ENCODE measurements around the gene FBXO2. TPM values are rescaled to one million over a fixed set of nuclear protein-coding genes. Genes with fewer than 3 reads are reported as not detected.

FBXO2 gene
- total RNA-seq, 4 donors from 2014 or later, result 0.82 to 3.7 TPM; not detected in 2

- no peaks in the 10 kb centered on the region for H3K9me3 ChIP-seq
- DNase-seq, result no peak
- in situ Hi-C loops (cut with MboI; ENCODE audit: low pct_ligation_motif_present in 1 of 4, low pct_unique_long_range_greater_than_20kb in 1 of 4, low sequenced_read_pairs in 3 of 4), result loop anchor here (10.0 to 25.0 kb wide), 5 partner anchors 311 to 611 kb away; partner anchors contain the start of gene MASP2 (in 2 of the 4)
- no peak overlapping the region for H3K27ac ChIP-seq
- intact Hi-C loops (cut with DNase I; ENCODE audit: low total_unique reads), result no loop called here
- no peak for TF ChIP-seq CTCF (IDR thresholded peaks at IDR 0.05)
- TF ChIP-seq POLR2AphosphoS5 (IDR thresholded peaks at IDR 0.05), result no peak
- TF ChIP-seq POLR2A (IDR thresholded peaks at IDR 0.05), result no peak
- TF ChIP-seq EP300 (IDR thresholded peaks at IDR 0.05; ENCODE audit: low read depth), result no peak
- 53% methylated on average over 6 of the region's 6 CpGs; no CpG with 5 or more reads in 1 of the 2 donors for WGBS, 2 donors (ENCODE audit: low coverage in 1 of 2)
- peaks cover 49% of the 10 kb centered on the region for H3K27me3 ChIP-seq
- H3K4me3 ChIP-seq, result no peak overlapping the region
- H3K36me3 ChIP-seq, result no peaks in the 10 kb centered on the region
- H3K4me1 ChIP-seq, result peaks cover 11 to 29% (median 24%) of the 10 kb centered on the region in 4 donors
These were observed 6.2 kb downstream of the FBXO2 start for GRCh38 chr1:11648039-11648438.

GRCh38 chr1:11647333-11647732 is 6.9 kb downstream of the FBXO2 start:
- WGBS, 2 donors (ENCODE audit: low coverage in 1 of 2), result 83% methylated on average over 7 of the region's 7 CpGs; no CpG with 5 or more reads in 1 of the 2 donors
- no peak for DNase-seq
- peaks cover 11 to 29% (median 24%) of the 10 kb centered on the region in 4 donors for H3K4me1 ChIP-seq
- no peaks in the 10 kb centered on the region for H3K9me3 ChIP-seq
- no peak overlapping the region for H3K27ac ChIP-seq
- H3K27me3 ChIP-seq, result peaks cover 49% of the 10 kb centered on the region
- H3K4me3 ChIP-seq, result no peak overlapping the region
- intact Hi-C loops (cut with DNase I; ENCODE audit: low total_unique reads) (no loop called here), in situ Hi-C loops (cut with MboI; ENCODE audit: low pct_ligation_motif_present in 1 of 4, low pct_unique_long_range_greater_than_20kb in 1 of 4, low sequenced_read_pairs in 3 of 4) (loop anchor here (10.0 to 25.0 kb wide), 5 partner anchors 310 to 610 kb away; partner anchors contain the start of gene MASP2 (in 2 of the 4))
- no peaks in the 10 kb centered on the region for H3K36me3 ChIP-seq
- TF ChIP-seq EP300 (IDR thresholded peaks at IDR 0.05; ENCODE audit: low read depth) (no peak), POLR2A (IDR thresholded peaks at IDR 0.05) (no peak), CTCF (IDR thresholded peaks at IDR 0.05) (no peak), POLR2AphosphoS5 (IDR thresholded peaks at IDR 0.05) (no peak)

- no peak overlapping the region for H3K4me3 ChIP-seq
- H3K27me3 ChIP-seq, result peaks cover 48% of the 10 kb centered on the region
- H3K4me1 ChIP-seq, result peaks cover 11 to 29% (median 24%) of the 10 kb centered on the region in 4 donors
- no peaks in the 10 kb centered on the region for H3K9me3 ChIP-seq
- in situ Hi-C loops (cut with MboI; ENCODE audit: low pct_ligation_motif_present in 1 of 4, low pct_unique_long_range_greater_than_20kb in 1 of 4, low sequenced_read_pairs in 3 of 4) (loop anchor here (10.0 to 25.0 kb wide), 5 partner anchors 309 to 609 kb away; partner anchors contain the start of gene MASP2 (in 2 of the 4)), intact Hi-C loops (cut with DNase I; ENCODE audit: low total_unique reads) (no loop called here)
- 77% methylated on average over 9 of the region's 9 CpGs; no CpG with 5 or more reads in 1 of the 2 donors for WGBS, 2 donors (ENCODE audit: low coverage in 1 of 2)
- no peak for DNase-seq
- no peak overlapping the region for H3K27ac ChIP-seq
- no peaks in the 10 kb centered on the region for H3K36me3 ChIP-seq
- no peak for TF ChIP-seq POLR2A (IDR thresholded peaks at IDR 0.05)
- TF ChIP-seq EP300 (IDR thresholded peaks at IDR 0.05; ENCODE audit: low read depth), result no peak
- TF ChIP-seq CTCF (IDR thresholded peaks at IDR 0.05), result no peak
- no peak for TF ChIP-seq POLR2AphosphoS5 (IDR thresholded peaks at IDR 0.05)
These were observed 7.9 kb downstream of the FBXO2 start for GRCh38 chr1:11646317-11646716.

- in situ Hi-C loops (cut with MboI; ENCODE audit: low pct_ligation_motif_present in 1 of 4, low pct_unique_long_range_greater_than_20kb in 1 of 4, low sequenced_read_pairs in 3 of 4) (loop anchor here (10.0 to 25.0 kb wide), 5 partner anchors 308 to 608 kb away; partner anchors contain the start of gene MASP2 (in 2 of the 4)), intact Hi-C loops (cut with DNase I; ENCODE audit: low total_unique reads) (no loop called here)
- Histone ChIP-seq H3K27me3 (peaks cover 43% of the 10 kb centered on the region), H3K9me3 (no peaks in the 10 kb centered on the region), H3K4me1 (peaks cover 10 to 29% (median 24%) of the 10 kb centered on the region in 4 donors), H3K36me3 (no peaks in the 10 kb centered on the region), H3K27ac (no peak overlapping the region), H3K4me3 (no peak overlapping the region)
- peak; percentile 82 for DNase-seq
- TF ChIP-seq POLR2A (IDR thresholded peaks at IDR 0.05) (no peak), CTCF (IDR thresholded peaks at IDR 0.05) (peak; percentile 56 to 73 (median 66)), POLR2AphosphoS5 (IDR thresholded peaks at IDR 0.05) (no peak), EP300 (IDR thresholded peaks at IDR 0.05; ENCODE audit: low read depth) (no peak)
- 0 to 21% methylated on average over 3 to 8 of the region's 8 CpGs for WGBS, 2 donors (ENCODE audit: low coverage in 1 of 2)
These were observed 8.5 kb downstream of the FBXO2 start for GRCh38 chr1:11645670-11646265.

Measured in transverse colon (tissue), 4 donors.